Stimulated activated CD4-positive, alpha-beta T cell treated with anti-CD3 and anti-CD28 coated beads, Interleukin-15, amount 100 ng/mL, for 48 hours (primary cell): Measurements from ENCODE around the gene RNASE8.

Experiments
- DNase-seq, 2 donors: peaks; one replicate each; pipeline ENCODE4 v3.0.0-alpha.2; 2020; ENCODE audit warnings: low read depth in 2 of 2

RNASE8 gene

DNA sequence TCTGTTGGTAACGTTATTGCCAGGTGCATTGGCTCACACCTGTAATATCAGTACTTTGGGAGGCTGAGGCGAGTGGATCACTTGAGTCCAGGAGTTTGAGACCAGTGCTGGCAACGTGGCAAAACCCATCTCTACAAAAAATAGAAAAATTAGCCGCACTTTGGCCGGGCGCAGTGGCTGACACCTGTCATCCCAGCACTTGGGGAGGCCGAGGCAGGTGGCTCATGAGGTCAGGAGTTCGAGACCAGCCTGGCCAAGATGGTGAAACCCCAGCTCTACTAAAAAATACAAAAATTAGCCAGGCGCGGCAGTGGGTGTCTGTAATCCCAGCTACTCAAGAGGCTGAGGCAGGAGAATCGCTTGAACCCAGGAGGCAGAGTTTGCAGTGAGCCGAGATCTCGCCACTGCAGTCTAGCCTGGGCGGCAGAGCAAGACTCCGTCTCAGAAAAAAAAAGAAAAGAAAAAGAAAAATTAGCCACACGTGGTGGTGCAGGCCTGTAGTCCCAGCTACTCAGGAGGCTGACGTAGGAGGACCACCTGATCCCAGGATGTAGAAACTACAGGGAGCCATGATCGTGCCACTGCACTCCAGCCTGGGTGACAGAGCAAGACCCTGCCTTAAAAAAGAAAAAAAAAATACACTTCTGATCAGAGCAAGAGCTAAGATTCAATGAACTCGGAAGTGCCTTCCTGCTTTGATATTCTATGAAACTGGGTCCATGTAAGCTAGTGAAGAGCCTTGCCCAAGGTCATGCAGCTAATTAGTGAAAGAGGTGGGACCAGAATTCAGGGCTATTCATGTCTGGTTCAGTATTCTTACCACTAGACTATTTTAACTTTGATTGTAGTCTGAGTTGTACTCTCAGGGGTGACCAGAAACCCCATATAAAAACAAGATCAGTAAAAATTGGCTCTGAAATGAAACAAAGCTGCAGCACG, 4.2 kb upstream of the RNASE8 start:
- DNase-seq, result no peak

DNA sequence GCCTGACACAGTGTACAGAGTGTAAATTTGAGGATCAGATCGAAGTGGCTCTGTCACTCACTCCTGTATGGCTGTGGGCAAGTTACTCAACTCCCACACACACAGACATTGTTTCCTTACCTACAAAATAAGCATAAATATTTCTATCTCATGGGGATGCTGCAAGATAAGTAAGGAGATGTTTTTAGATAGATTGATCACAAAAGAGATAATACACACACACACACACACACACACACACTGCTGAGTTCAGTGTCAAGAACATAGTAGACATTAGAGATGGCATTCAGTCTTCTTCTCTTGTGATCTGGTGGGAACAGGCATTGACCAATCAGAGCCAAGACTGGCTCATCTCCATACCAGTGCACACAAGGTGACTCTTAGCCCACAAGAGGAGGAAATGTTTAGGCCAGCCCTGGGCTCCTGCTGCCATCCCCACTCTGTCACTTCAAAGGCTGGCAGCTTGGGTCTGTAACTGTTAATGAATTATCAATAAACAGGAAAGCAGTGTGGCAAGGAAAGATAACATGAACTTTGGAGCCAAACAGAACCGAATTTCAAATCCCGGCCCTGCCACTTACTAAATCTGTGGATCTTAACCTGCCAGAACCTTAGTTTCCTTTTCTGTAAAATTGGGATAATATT, 3.4 kb upstream of the RNASE8 start:
- no peak for DNase-seq

DNA sequence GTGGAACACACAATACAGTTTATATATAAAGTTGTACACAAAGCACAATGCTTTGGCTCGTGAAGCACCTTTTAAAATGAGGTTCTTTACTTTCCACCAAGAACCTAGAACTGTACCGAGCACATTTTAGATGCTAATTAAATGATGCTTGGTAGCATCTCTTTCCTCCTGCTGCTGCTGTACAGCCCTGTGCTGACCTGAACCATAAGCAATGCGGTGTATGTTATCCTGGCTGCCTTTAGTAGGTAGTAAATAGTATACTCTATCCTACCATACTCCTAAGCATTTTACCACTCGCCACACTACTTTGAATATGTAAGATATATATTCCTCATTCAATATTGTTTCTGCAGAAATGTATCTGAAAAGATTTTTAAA, 2.9 kb upstream of the RNASE8 start:
- no peak for DNase-seq

DNA sequence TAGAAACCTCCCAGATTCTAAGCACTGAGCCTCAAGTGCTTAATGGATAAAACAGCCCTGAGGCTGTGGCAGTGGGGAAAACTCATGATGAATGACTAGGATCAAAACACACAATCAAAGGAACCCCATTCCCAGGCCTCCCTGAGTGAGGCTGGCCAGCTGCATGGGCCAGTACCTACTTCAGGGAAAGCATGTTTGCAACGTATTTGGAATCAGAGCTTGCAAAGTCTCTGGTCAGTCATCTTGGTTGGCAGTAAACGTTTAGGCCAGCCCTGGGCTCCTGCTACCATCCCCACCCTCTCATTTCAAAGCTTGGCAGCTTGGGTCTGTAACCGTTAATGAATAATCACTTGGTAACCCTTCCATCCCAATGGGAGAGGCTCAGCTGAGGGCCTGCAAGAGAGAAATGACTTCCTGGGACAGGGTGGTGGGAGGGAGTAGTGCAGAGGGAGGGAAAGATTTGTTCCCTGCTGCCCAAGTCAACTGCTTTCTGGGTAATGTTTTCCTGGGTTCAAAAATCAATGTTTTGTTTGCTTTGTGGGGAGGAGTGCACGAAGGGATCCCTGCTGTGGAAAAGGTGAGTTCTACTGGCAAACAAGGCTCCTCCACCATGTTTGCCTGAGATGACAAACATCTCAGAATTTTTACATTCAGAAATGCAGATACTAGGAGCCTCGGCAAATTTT, 2.0 kb upstream of the RNASE8 start:
- no peak for DNase-seq

DNA sequence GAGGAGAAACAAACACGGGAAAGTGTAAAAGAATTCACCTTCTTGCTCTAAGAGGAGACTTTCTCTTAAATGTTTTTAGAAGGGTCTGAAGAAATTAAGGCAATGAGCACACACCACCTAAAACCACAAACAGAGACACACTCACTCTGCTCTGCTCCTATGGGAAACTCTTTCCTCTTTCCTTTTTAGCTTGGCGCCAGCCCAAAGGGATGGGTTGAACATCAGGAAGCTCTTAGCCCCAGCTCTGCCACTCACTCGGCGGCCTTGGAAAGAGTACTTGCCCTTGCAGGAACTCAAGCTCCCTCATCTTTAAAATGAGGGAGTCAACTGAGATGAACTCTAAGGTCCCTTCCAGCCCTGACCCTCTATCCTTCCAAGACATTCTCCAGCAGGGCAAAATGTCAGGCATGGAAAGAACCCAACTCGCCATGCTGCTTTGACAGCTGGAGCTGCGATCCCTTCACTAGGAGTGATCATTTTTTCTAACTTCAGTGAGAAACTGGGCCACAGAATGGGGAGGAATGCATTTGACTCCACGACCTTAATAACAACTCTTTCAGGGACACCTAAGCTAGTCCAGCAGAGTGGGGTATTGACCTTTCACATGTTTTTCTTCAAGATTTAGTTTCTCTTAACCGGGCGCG, 980 bp upstream of the RNASE8 start:
- DNase-seq, result no peak

DNA sequence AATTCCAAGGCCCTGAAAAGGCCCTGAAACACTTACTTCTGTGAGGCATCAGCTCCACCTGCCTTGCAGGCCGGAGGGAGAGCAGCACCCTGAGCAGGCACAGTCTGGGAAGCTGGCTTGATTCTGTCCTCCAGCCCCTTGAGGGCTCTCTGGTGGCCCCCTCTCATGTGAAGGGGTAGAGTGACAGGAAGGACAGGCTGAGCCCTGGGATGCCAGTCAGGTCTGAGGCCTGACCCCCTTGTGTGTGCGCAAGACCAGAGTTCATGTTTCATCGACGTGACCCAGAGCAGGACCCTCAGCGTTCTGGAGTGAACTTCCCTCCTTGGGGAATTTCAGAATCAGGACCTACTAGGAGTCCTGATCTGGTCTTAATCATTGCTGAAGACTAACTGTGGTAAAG, 1.3 kb downstream of the RNASE8 start:
- no peak for DNase-seq

DNA sequence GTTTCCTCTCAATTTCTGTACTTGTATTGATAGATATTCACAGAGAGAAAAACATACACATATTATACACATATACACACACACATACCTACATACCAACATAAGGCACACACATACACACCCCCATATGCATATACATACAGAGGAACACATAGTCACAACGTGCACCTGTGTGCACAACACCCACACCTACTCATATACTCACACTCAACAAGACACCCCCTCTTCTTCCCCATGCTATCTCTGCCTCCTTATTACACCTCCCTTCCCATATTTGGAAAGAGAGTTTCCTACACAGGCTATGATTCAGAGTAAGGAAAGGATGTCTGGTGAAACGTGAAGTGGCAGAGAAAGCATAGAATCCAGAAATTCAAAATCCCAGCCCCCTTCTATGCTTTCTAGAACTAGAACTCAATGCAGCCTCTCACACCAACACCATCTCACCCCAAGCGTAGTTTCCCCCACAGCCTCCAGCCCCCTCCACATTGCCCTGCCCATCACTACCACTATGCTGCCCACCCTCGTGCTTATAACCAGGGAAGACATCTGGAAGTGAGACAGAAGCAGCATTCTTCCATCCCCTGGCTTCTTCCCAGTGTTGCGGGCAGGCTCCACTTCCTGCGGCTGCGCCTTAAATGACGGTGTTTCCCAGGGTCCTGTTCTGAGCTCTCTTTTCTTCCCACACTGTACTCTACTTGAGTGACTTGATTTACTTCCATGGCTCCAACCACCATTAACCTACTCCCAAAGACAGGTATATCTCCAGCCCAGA, 2.4 kb downstream of the RNASE8 start:
- DNase-seq, result no peak

DNA sequence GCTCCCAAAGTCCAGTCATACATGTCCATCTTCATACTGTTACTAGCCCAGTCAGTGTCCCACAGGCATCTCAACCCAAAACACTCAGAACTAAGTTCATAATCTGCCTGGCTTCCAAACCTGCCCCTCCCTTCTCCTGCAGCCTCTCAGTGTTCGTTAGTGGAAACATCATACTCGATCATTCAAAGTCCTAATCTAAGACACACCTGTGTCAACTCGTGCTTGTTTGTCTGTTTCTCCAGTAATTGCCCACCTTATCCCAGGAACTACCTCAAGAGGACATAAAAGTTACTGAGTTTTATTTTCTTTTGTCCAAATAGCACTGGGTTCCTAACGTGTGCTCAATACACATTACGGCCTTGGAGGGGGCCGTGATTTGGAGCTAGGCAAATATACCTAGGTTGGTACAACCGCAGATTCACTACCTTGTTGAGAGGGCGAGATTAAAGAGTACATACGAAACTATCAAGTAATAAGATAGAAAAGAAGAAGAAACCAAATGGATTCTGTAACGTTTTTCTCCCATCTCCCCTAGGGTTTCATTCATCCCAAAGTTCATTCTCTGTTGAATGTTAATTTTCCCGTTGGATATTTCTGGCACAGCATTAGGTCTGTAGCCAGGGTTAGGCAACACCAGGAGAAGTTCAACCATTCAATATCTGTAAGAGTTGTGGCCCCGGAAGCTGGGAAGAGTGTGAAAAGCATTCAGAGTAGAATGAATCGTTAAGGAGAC, 3.2 kb downstream of the RNASE8 start:
- no peak for DNase-seq

DNA sequence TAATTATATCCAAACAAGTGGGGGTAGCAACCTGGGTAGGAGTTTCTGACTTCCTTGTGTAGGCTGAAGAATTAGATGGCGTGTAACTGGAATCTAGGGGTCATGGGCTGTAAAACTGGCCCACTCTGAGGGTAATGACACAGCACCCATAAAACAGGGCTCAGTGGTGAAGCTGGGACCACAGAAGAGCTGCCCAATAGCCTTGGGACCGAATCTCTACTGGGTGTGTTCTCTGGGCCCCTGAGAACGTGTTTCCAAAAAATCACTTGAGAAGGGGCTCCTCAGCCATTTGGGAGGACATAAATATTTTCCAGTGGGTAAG, 3.7 kb downstream of the RNASE8 start:
- DNase-seq, result no peak

DNA sequence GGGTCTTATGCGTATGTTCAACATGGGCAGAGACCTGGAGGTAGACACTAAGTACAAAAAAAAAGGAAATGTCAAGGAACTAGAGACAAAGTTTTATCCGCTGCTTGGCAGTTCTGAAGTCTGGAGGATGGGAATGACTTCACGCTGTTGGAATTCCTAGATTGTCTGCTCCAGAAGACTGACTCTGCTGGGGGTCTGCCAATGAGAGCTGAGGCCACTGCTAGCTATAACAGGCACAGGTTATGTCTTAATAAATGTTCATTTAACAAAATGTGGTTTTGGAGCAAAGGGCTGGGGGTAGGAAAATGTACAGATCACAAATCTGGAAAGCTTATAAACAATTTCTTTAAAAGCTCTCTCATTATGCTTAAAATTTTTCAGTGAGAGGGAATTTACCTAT, 5.9 kb downstream of the RNASE8 start:
- no peak for DNase-seq

DNA sequence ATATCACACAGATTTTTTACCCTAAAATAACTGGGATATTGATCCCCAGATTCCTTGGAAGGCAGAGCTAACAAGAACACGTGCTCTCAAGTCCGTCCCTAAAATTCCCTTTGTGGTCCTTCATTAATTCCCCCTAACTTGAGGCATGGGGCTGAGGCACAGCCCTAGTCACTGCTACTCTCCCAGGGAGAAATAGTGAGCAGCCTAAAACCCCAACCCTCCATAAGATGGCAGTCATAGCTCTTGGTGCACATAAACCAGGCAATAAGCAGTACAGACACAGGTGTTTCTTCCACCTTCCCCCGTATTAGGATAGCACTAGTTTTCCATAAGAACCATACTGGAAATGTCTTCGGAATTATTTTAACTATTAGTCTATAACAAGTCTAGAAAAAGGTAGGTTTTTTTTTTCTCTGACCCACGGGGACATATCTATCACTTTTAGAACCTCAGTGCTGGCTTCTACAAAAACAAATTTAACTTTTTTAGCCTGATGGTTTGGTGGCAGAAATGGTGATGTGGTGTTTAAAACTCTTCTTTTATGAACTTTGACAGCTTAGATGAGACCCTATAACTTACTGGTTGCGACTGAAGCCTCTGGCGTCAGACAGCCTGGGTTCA, 9.4 kb downstream of the RNASE8 start:
- DNase-seq, result no peak

DNA sequence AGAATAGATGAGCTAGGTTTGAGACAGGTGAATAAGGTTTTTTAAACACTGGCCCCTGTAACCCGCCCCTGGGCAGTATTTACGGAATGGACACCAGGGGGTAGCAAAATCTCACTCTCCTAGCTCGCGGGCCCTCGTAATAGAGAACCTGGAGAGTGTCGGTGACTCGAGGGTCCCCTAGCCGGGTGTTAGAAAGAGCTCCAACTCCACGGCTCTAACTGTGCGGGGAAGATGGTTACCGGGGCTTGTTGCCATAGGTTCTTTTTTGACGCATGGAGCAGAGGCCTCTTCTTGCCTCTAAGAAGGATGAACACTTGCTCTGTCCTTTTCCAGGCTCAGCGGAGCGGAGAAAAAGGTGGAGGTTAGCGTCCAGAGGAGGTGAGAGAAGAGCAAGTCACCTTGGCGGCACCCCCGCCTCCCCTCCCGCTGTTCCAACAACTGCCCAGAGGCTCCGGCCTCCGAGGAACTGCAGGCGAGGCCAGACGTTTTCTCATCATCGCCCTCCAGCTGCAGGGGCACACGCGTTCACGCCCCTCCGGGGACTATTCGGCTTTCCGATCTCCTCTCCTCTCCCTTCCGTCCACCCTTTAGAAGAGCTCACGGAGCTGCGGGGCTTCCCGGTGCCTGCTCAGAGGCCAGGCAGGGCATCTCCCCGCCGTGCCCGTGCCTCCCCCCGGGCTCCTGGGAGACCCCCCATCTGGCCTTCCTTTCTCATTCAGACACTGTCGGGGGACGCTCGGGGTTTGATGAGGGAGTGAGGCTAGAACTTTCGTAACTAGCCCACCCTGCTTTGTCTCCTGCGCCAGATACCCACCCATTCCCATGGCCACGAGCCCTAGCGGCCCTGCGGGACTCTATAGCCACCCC, 11.1 kb downstream of the RNASE8 start:
- DNase-seq, result peak in 1 of 2 donors; percentile 21

DNA sequence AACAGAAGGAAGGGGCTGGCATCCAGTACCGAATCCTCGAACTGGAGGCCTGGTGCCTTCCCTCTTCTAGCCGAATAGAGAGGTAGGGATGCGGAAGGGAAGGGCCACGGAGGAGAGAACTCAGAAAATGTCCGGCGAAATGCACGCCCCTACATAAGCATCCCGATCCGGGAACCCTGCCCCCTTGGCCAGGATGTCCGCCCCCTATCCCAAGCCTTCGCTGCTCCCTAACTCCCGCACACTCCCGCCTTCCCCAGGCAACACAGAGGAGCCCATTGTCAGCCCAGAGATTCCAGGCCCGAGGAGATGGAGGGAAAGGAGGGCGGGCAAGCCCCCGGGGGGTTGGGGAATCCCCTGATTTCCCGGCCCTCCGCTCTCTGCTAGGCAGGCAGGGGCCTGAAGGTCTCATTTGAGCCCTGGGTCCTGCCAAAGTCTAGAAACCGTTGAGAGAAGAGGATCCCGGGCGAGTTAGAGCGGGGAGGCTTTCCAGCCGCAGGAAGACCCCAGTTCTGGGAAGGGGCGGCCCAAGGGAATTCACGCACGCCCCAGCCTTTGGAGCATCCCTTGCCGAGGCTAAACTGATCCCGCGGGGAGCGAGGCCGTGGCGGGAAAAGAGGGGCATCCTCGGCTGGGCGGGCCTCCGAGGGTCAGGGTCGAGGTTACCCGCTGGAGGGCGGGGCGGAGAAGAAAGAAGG, 11.9 kb downstream of the RNASE8 start:
- no peak for DNase-seq

DNA sequence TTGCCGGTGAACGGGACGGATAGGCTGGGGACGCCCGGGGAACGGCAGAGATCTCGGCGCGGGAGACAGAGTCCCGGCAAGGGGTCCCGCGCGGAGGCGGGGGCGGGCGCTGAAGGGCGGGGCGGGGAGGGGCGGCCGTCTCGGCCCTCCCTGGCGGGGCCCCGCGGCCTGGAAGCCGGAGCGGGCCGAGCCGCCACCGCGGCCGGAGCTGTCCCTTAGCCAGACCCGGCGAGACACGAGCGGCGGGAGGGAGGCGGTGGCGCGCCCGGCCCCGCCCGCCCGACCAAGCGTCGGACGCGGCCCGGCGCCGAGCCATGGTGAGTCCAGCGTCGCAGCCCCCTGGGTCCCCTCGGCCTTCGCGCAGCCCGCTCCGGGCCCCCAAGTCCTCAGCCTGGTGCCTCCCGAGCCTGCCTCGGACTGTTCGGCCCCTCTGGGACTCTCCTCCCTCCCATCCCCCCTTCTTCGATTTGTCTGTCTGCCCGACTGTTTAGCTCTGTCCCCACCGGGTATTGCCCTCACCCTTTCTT, 12.5 kb downstream of the RNASE8 start, which contains the start of gene ARHGEF40:
ARHGEF40 (plus strand) TSS at position 222 of the 527 bp plus-strand sequence; CDS start at position 315, 93 bp downstream.
- DNase-seq, result no peak

DNA sequence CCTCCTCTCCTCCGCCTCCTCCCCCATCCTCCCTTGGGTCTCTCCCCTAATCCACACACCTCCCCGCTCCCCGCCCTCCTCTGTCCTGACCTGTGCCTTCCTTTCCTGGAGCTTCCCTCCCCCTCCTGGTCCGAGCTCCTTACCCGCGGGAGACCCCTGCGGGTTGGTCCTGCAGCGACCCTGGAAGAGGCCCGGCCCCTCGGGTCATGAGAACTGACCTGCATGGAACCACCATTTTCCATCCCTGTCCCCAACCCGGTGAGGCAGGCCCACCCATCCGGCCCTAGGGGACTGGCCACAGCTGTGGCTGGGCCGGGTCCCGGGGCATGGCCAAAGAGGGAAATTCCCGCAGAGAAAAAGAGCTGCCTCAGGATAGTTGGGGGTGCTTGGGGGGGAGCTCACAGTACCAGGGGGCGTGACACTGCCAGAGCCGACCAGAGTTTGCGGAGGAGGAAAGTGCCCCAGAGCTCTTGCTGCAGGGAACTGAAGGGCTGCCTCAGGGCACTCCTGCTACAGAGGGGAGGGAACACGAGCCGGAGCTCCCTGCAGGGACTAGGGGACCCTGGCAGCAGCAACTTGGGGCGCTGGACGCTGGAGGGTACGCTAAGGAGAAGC, 13.1 kb downstream of the RNASE8 start:
- no peak for DNase-seq

DNA sequence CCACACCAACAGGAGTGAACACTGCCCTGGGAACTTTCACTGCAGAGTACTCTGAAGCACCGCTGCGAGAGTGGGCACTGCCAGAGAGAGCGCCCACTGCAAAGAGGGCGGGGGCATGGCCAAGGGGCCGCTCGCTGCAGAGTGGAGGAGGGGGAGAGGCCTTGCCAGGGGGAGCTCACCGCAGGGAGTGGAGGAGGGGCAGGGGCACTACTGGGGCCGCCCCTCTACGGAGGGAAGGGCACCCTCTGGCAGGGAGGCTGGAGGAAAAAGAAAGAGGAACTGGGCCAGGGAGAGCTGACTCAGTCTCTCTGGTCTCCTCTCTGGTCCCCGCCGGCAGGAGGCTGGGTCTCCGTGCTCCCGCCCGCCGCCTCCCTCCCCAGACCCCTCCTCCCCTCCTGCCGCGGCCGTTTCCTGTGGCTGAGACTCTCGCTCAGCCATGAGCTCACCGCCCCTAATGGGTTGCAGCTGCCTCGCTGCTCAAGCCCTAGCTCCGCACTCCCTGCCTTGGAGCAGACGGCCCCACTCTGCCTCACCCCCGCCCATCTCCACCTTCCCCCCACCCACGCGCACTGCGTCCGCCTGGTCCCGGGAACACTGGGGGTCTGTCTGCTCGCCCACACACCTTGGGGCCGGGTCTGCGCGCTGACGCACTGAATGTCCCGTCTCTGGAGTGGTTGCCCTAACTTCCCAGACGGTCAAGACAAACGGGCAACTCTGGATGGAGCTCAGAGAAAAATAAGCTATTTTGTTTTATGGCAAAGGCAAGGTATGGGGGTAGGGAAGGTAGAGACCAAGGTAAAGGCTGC, 13.8 kb downstream of the RNASE8 start:
- DNase-seq, result peak in 1 of 2 donors; percentile 34

DNA sequence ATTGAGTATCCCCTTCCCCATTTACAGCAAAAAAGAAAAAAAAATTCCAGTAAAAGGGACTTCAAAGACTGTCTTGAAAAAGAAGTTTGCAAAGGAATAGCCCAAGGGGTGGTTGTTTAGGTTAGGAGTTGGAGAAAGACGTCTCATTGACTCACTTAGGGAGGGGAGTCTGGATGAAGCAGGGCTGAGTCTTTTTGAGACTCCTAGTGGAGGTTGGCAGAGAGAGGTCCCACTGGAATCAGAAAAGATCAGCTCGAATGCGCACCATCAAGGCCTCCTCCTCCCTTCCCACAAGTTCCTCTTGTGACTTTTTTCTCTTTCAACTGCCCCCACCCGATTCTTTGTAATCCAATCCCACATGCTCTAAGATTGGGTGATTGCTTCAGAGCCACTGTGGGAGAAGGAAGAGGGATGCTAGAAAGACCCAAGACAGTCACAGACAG, 14.4 kb downstream of the RNASE8 start:
- no peak for DNase-seq
